GM12878 (cell line): ENCODE measurements around the gene KIF21B. TPM values are rescaled to one million over a fixed set of nuclear protein-coding genes. Genes with fewer than 3 reads are reported as not detected.

Experiments used
- ATAC-seq: fragments of 200-7000 bp; cut with Tn5 transposase; 3 replicates; pipeline ENCODE4 v1.9.1; 2020; ENCODE audit warnings: mild to moderate bottlenecking, moderate library complexity
- BruUV-seq: library from RNA; stranded (reverse); fragments of 400-500 nt; replicated peaks from 2 replicates; lab custom pipeline; 2021; lab: Mats Ljungman, UMichigan
- CTCF ChIA-PET: fragments of 300-600 bp; sonication (Branson Sonifier 250); formaldehyde crosslinking; extraction: SDS; loops from one replicate; lab custom pipeline; 2021; ENCODE audit warnings: inconsistent platforms; lab: Yijun Ruan, JAX
- POLR2A ChIA-PET: fragments of 350-600 bp; formaldehyde crosslinking; extraction: SDS; loops from one replicate; lab custom pipeline; 2021; ENCODE audit warnings: inconsistent platforms; lab: Charles Lee
- RAD21 ChIA-PET: fragments of 300-600 bp; sonication (Branson Sonifier 250); formaldehyde crosslinking; loops from one replicate; lab custom pipeline; 2023; ENCODE audit warnings: antibody characterized with exemption; ENCODE audit not compliant: unreplicated experiment; lab: Charles Lee
- SMC1A ChIA-PET: fragments of 300-600 bp; sonication (Branson Sonifier 250); formaldehyde crosslinking; loops from one replicate; lab custom pipeline; 2023; ENCODE audit not compliant: unreplicated experiment, uncharacterized antibody; lab: Charles Lee
- DNase-seq: peaks from one replicate; pipeline ENCODE4 v3.0.0-alpha.2; 2011; ENCODE audit warnings: low read depth, low spot score
- FAIRE-seq: peaks from 3 replicates; lab custom pipeline; 2011; peaks lifted over from hg19 to GRCh38; lab: Jason Lieb, UNC
- H2AFZ ChIP-seq: 2 replicates; pipeline ENCODE4 v1.6.0; 2011; ENCODE audit warnings: low read depth, low read length, control low read depth; ENCODE audit not compliant: control insufficient read depth
- H3K27ac ChIP-seq: 2 replicates; pipeline ENCODE4 v1.5.1; 2011; ENCODE audit warnings: control low read depth; ENCODE audit not compliant: control insufficient read depth, insufficient read depth
- H3K27me3 ChIP-seq, 2 experiments: replicated peaks in 1 of 2; 2 replicates each; pipeline versions ENCODE4 v1.6.0 to v1.6.1; 2011; ENCODE audit warnings: low read length in 1 of 2; ENCODE audit not compliant: control insufficient read depth in 2 of 2, insufficient read depth in 2 of 2
- H3K36me3 ChIP-seq, 2 experiments: 2 replicates each; pipeline ENCODE4 v1.5.1; 2011; ENCODE audit warnings: low read length in 1 of 2; ENCODE audit not compliant: control insufficient read depth in 2 of 2, insufficient read depth in 2 of 2
- H3K4me1 ChIP-seq: 2 replicates; pipeline ENCODE4 v1.6.1; 2011; ENCODE audit warnings: mild to moderate bottlenecking, low read length, moderate library complexity, mixed read lengths; ENCODE audit not compliant: control insufficient read depth, insufficient read depth
- H3K4me2 ChIP-seq: 2 replicates; pipeline ENCODE4 v1.6.0; 2011; ENCODE audit warnings: control low read depth; ENCODE audit not compliant: control insufficient read depth, insufficient read depth
- H3K4me3 ChIP-seq: fragments of 200-600 bp; sonication (generic); 2 replicates; pipeline ENCODE4 v1.5.1; 2016
- H3K79me2 ChIP-seq: 2 replicates; pipeline ENCODE4 v1.6.0; 2011; ENCODE audit warnings: low read length; ENCODE audit not compliant: control insufficient read depth, insufficient read depth
- H3K9ac ChIP-seq: 2 replicates; pipeline ENCODE4 v1.8.0; 2011; ENCODE audit warnings: low read length, control low read depth, mixed read lengths; ENCODE audit not compliant: control insufficient read depth, insufficient read depth
- H3K9me3 ChIP-seq: replicated peaks from 3 replicates; pipeline ENCODE4 v1.5.1; 2011; ENCODE audit warnings: mild to moderate bottlenecking, low read length; ENCODE audit not compliant: control insufficient read depth, insufficient read depth
- H4K20me1 ChIP-seq: 2 replicates; pipeline ENCODE4 v1.6.0; 2011; ENCODE audit not compliant: control insufficient read depth, insufficient read depth
- BCL11A ChIP-seq: IDR thresholded peaks from 2 replicates; pipeline ENCODE4 v1.6.1; 2011; ENCODE audit warnings: low read depth, low read length
- CBX5 ChIP-seq: sonication (generic); IDR thresholded peaks from 2 replicates; pipeline ENCODE4 v1.6.1; 2016; ENCODE audit warnings: low read depth, moderate library complexity, mild to moderate bottlenecking, inconsistent platforms
- E2F4 ChIP-seq: IDR thresholded peaks from 2 replicates; pipeline ENCODE4 v1.6.1; 2012; ENCODE audit warnings: low read depth, low read length, improper control_type of control experiment
- EP300 ChIP-seq, 2 experiments: fragments of 150-350 bp in 1 of 2; IDR thresholded peaks; 2 replicates each; pipeline ENCODE4 v1.6.1; 2011 to 2012; ENCODE audit warnings: low read depth in 2 of 2, low read length in 2 of 2, borderline replicate concordance in 1 of 2, improper control_type of control experiment in 1 of 2, inconsistent platforms in 1 of 2; ENCODE audit not compliant: control insufficient read depth in 1 of 2
- ETV6 ChIP-seq, 2 experiments: fragments of 450-650 bp in 1 of 2; IDR thresholded peaks in 1 of 2; conservative IDR thresholded peaks in 1 of 2; 2 replicates each; pipeline ENCODE4 v1.6.1; 2014; ENCODE audit warnings: antibody characterized with exemption in 1 of 2, borderline replicate concordance in 1 of 2, low read depth in 1 of 2, mild to moderate bottlenecking in 1 of 2, moderate library complexity in 1 of 2
- HDAC2 ChIP-seq: fragments of 200-600 bp; sonication (generic); IDR thresholded peaks from 2 replicates; pipeline ENCODE4 v1.6.1; 2017
- IRF5 ChIP-seq: fragments of 450-650 bp; IDR thresholded peaks from 2 replicates; pipeline ENCODE4 v1.6.1; 2017; ENCODE audit warnings: borderline replicate concordance
- LARP7 ChIP-seq: fragments of 450-650 bp; IDR thresholded peaks from 2 replicates; pipeline ENCODE4 v1.6.1; 2017; ENCODE audit warnings: mild to moderate bottlenecking
- MYC ChIP-seq: IDR thresholded peaks from 2 replicates; pipeline ENCODE4 v1.6.1; 2011; ENCODE audit warnings: mild to moderate bottlenecking, low read length, moderate library complexity, inconsistent platforms; ENCODE audit not compliant: insufficient read depth, insufficient replicate concordance, insufficient read length, severe bottlenecking
- REST ChIP-seq: IDR thresholded peaks from 2 replicates; pipeline ENCODE4 v1.6.1; 2012; ENCODE audit warnings: mild to moderate bottlenecking, low read depth, low read length
- SMAD5 ChIP-seq: IDR thresholded peaks from 2 replicates; pipeline ENCODE4 v1.6.1; 2016; ENCODE audit warnings: antibody characterized with exemption, low read depth
- SREBF2 ChIP-seq: IDR thresholded peaks from 2 replicates; pipeline ENCODE4 v1.6.1; 2012; ENCODE audit warnings: mild to moderate bottlenecking, low read length
- STAT3 ChIP-seq: IDR thresholded peaks from 2 replicates; pipeline ENCODE4 v1.6.1; 2011; ENCODE audit warnings: low read depth, low read length, improper control_type of control experiment
- TCF12 ChIP-seq: IDR thresholded peaks from 2 replicates; pipeline ENCODE4 v1.6.1; 2011; ENCODE audit warnings: low read depth, mild to moderate bottlenecking, low read length
- YY1 ChIP-seq: IDR thresholded peaks from 2 replicates; pipeline ENCODE4 v1.6.1; 2011; ENCODE audit warnings: low read depth, mild to moderate bottlenecking, low read length
- WGBS: methylation state at CpG from one replicate; pipeline ENCODE4 v1.1.6; 2016; ENCODE audit warnings: low lambda C conversion rate; ENCODE audit not compliant: insufficient replicate concordance, insufficient coverage; ENCODE audit errors: missing lambda C conversion rate; 5-methylcytosine and 5-hydroxymethylcytosine counted together
- in situ Hi-C: fragments of 300-500 bp; cut with MboI; formaldehyde crosslinking; loops from 9 replicates; pipeline ENCODE4 v1.14.3; 2018; ENCODE audit warnings: mixed read lengths
- intact Hi-C: fragments of 100-400 bp; cut with micrococcal nuclease; formaldehyde crosslinking; loops from one replicate; pipeline ENCODE4 v1.14.2; 2022; ENCODE audit not compliant: unreplicated experiment
- polyA plus RNA-seq, 11 experiments: library from polyadenylated mRNA; depleted of rRNA in 4 of 11; unstranded in 6 of 11; stranded (reverse) in 5 of 11; fragments of >200 nt; fragmentation: Nextera tagmentation in 4 of 11; fragmentation: Illumina TruSeq in 1 of 11; extraction: Ambion mirVana in 4 of 11; extraction: Trizol in 1 of 11; gene quantifications; 1 replicate in 1 of 11; 2 replicates in 10 of 11; pipeline versions ENCODE4 v1.2.1 to v1.2.3, GENCODE V29; 2011 to 2016; ENCODE audit warnings: inconsistent platforms in 2 of 11, missing spikeins in 2 of 11, low read depth in 1 of 11
- total RNA-seq, 4 experiments: library from RNA; depleted of rRNA in 3 of 4; stranded (reverse); fragments of >200 nt in 3 of 4; fragmentation: Illumina TruSeq in 1 of 4; extraction: Trizol in 1 of 4; gene quantifications; 2 replicates each; pipeline versions ENCODE4 v1.2.1 to v1.2.3, GENCODE V29; 2013 to 2021

The KIF21B gene
- total and polyA plus RNA-seq, 10 of the 15 experiments (the other 5 are each of a cell fraction or from before 2014, with no cell fraction given), result 2.3 to 47.7 (median 12.6) TPM

GRCh38 chr1:200963076-200963475, 60.4 kb downstream of the KIF21B start (continued):
- TF ChIP-seq REST, result no peak
- no peak for TF ChIP-seq EP300 (IDR thresholded peaks at IDR 0.05; ENCODE audit: borderline replicate concordance in 1 of 2, control insufficient read depth in 1 of 2, low read depth in 2 of 2, low read length in 2 of 2)
- TF ChIP-seq HDAC2, result no peak
- TF ChIP-seq TCF12, result no peak
- TF ChIP-seq STAT3, result no peak

- no peak for DNase-seq
- in situ Hi-C loops (no loop called here), intact Hi-C loops (no loop called here)
- ChIA-PET SMC1A (interaction anchor here (0.7 to 1.7 kb wide), 3 partner anchors 9 to 80 kb away, joined by 3 to 4 read pairs (median 3); no protein-coding TSS in a partner anchor), POLR2A (no interaction called here), RAD21 (interaction anchor here (0.9 to 1.8 kb wide), 3 partner anchors 9 to 340 kb away, joined by 3 to 5 read pairs (median 4); no protein-coding TSS in a partner anchor), CTCF (interaction anchor here (1.2 to 1.3 kb wide), 2 partner anchors 9 to 160 kb away, joined by 3 to 9 read pairs; no protein-coding TSS in a partner anchor)
- H3K79me2 ChIP-seq, result no peaks in the 10 kb centered on the region
- H3K9ac ChIP-seq, result no peak overlapping the region
- no peaks in the 10 kb centered on the region for H3K27me3 ChIP-seq
- no TSS peak for BruUV-seq
- FAIRE-seq, result no peak
- 57% methylated on average over 4 of the region's 4 CpGs for WGBS
- no peaks in the 10 kb centered on the region for H3K9me3 ChIP-seq
- H3K4me1 ChIP-seq, result no peaks in the 10 kb centered on the region
- no peaks in the 10 kb centered on the region for H3K36me3 ChIP-seq
- no peak overlapping the region for H3K4me3 ChIP-seq
- H2AFZ ChIP-seq, result no peak overlapping the region
- no peak for ATAC-seq
- H3K27ac ChIP-seq, result no peak overlapping the region
- no peaks in the 10 kb centered on the region for H4K20me1 ChIP-seq
- no peak overlapping the region for H3K4me2 ChIP-seq
- TF ChIP-seq MYC (no peak), HDAC2 (no peak), E2F4 (no peak), BCL11A (no peak), SREBF2 (no peak), LARP7 (no peak), SMAD5 (no peak), YY1 (no peak), IRF5 (no peak), CBX5 (no peak), ETV6 (conservative IDR thresholded peaks at IDR 0.05 in 1 of 2, IDR thresholded peaks at IDR 0.05 in 1 of 2; ENCODE audit: borderline replicate concordance in 1 of 2, low read depth in 1 of 2) (no peak)
These were observed 60.9 kb downstream of the KIF21B start for GRCh38 chr1:200962631-200963030.
